ENCODE results near the gene CD276.

- TF ChIP-seq MAX (IDR thresholded peaks at IDR 0.05) (no peak), REST (IDR thresholded peaks at IDR 0.05; ENCODE audit: low read depth) (no peak), RAD21 (IDR thresholded peaks at IDR 0.05; ENCODE audit: low read depth) (no peak), NFIC (IDR thresholded peaks at IDR 0.05) (no peak), CREB1 (IDR thresholded peaks at IDR 0.05; ENCODE audit: low read depth) (no peak), EGR1 (IDR thresholded peaks at IDR 0.05) (no peak)
These were observed 29.5 kb upstream of the CD276 start for GRCh38 chr15:73654659-73655058.
